Skin epidermis (tissue), 12 donors: ENCODE measurements around the gene COL9A3.
"Not testable (repeated sequence)": the region's sequence is repeated elsewhere in the genome, so short reads cannot be mapped to it uniquely, and the experiment has no call there.

Source experiments
- H3K27ac ChIP-seq, 21 experiments: fragments of 200-600 bp; sonication (generic) in 11 of 21; one replicate each; pipeline ENCODE4 v1.5.0; 2020; ENCODE audit warnings: mild to moderate bottlenecking in 3 of 21, inconsistent platforms in 2 of 21, moderate library complexity in 2 of 21
- H3K4me3 ChIP-seq, 7 experiments: fragments of 200-600 bp; sonication (generic) in 2 of 7; one replicate each; pipeline ENCODE4 v1.5.0; 2020; ENCODE audit warnings: inconsistent platforms in 2 of 7, mild to moderate bottlenecking in 2 of 7, moderate library complexity in 1 of 7

COL9A3 gene

DNA sequence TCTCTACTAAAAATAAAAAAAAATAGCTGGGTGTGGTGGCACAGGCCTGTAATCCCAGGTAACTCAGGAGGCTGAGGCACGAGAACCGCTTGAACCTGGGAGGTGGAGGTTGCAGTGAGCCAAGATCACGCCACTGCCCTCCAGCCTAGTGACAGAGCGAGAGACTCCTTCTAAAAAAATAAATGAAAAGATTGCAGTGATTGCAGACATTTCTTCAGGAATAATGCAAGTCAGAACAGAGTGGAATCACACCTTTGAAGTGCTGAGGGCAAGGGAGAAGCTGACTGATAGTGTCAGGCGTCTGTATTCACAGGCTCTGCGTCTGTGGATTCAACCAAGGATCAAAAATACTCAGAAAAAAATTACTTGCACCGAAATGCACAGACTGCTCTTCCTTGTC is 47.4 kb downstream of the COL9A3 start:
- H3K27ac ChIP-seq: no peak overlapping the region
- no peak overlapping the region for H3K4me3 ChIP-seq

DNA sequence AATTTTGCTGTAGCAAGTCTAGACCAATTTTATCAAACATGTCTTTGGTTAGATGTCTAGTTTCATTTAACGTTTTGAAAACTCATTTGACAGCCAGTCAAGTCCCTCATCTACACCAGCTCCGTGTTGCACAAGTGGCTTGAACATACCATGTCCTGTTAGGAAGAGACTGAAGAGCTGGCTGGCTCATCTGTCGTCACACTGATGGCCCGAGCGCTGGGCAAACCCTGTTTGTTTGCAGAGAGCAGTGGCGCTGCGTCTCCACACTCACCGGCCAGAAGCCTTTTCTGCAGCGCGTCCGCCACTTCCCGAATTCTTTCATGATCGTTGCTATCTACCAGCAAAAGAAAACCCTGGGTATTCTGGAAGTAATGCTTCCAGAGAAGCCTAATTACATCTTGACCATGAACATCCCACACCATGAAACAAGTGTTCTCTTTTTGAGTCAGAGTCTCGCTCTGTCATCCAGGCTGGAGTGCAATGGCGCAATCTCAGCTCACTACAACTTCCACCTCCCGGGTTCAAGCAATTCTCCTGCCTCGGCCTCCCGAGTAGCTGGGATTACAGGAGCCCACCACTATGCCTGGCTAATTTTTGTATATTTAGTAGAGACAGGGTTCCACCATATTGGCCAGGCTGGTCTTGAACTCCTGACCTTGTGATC is 55.5 kb downstream of the COL9A3 start:
- Histone ChIP-seq H3K4me3 (no peak overlapping the region), H3K27ac (no peak overlapping the region)

DNA sequence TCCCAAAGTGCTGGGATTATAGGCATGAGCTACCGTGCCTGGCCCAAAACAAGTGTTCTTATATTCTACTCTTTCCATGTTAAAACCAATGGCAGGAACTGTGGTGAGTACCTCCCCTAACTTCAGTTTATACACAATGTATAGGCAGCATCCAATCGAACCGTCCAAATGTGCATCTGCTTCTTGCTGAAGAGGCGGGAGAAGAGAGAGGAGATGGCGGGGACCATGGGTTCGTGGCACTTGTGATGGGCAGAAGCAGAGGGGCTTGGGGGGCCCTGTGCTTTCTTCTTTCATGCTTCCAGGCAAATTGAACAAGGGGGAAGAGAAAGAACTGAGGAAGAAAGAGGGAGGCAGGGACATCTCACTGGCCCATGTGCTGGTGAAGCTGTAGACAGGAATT is 56.0 kb downstream of the COL9A3 start:
- no peak overlapping the region for H3K4me3 ChIP-seq
- H3K27ac ChIP-seq: no peak overlapping the region

GRCh38 chr20:62873280-62873679 is 56.4 kb downstream of the COL9A3 start:
- no peak overlapping the region for H3K27ac ChIP-seq
- no peak overlapping the region for H3K4me3 ChIP-seq

DNA sequence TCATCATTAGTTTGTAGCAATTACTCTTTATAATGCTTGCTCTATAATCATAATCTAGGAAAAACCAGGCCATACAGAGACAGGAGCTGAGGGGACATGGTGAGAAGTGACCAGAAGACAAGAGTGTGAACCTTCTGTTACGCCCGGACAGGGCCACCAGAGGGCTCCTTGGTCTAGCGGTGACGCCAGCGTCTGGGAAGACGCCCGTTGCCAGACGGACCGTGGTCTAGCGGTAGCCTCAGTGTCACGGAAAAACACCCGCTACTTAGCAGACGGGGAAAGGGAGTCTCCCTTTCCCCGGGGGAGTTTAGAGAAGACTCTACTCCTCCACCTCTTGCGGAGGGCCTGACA is 56.8 kb downstream of the COL9A3 start:
- H3K27ac ChIP-seq, H3K4me3 ChIP-seq: not testable (repeated sequence)

- H3K4me3 ChIP-seq: no peak overlapping the region
- no peak overlapping the region for H3K27ac ChIP-seq
Measured at GRCh38 chr20:62874964-62875344, 58.1 kb downstream of the COL9A3 start.

DNA sequence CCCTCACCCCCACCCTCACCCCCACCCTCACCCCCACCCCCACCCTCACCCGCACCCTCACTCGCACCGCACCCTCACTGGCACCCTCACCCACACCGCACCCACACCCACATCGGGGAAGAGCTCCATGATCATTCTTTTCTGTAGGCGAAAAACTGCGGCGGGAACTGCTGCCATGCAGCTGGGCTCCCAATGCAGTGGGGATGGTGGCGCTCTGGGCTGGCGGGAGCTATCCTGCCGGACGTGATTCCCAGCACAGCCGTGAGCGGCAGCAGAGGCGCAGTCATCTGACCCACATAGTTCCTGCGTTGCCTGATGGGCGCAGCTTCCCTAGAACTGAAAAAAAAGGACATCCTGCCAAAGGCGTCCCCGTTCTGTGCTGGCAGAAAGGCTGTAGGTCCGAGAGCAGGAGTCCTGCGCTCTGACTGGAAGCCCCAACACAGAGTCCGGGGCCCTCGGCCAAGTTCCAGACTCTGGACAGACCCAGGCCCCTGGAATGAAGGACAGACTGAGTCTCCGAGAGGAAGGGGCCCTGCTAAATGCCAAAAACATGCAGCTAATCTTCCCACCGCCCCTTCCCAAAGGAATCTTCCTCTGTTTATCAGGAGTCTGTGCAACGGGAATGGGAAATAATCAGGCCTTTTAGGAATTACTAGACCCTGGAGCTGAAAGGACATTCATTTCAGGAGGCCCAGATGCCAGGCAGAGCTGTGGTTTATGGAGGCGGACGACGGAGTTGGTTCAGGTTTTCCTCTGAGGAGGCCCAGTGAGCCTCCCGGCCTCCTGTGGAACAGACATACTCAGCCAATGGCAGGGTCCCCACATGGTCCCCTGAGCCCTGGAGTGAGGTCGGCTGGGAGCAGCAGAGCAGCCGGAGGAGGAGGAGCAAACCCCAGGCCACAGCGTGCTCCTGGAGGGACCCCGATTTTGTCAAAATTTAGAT is 58.8 kb downstream of the COL9A3 start:
- H3K4me3 ChIP-seq: no peak overlapping the region
- H3K27ac ChIP-seq: peak overlapping the region in 17 of 21 experiments; percentile 1 to 74 (median 50)

GRCh38 chr20:62876501-62876901 is 59.7 kb downstream of the COL9A3 start:
- Histone ChIP-seq H3K27ac (peak overlapping the region in 10 of 21 experiments; percentile 7 to 66 (median 44)), H3K4me3 (no peak overlapping the region)

DNA sequence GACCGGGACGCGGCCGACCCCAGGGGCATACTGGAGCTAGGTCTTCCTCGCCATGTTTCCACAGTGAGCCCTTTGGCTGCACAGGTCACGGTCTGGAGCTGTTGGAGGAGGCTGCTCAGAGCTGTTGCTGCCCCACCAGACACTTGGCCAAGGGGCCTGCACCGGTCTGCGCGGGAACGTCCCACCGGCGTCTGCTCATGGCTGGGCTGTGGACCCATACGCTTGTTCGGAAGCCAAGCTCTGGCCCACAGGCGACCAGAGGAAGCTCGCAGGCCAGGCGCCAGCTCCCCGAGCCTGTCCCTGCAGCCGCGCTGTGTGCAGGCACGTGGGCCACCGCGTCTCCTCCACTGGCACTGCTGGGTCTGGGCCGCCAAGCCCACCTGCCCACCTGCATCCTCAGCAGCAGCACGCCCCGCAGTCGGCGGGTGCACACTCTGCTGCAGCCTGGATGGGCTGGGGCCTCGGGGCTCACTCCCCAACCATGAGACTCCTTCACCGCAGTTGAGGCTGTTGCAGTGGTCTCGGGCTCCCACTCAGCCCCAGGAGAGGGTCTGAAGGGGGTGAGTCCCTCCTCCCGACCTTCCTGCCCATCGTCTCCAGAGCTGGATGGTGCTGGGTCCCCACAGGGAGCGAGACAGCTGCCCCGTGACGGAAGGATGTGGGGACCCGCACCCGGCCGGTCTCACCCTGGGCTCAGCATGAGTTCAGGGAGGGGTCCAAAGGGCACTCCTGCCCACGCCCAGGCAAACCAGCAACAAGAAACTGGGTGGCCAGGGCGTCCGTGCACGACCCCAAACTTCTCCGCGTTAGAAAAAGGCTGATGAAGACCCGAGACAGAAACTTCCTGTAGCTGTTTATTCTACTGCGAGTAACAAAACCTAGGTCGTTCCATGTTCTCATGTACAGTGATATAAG is 60.3 kb downstream of the COL9A3 start:
- Histone ChIP-seq H3K4me3 (no peak overlapping the region), H3K27ac (peak overlapping the region in 10 of 21 experiments; percentile 7 to 66 (median 44))

DNA sequence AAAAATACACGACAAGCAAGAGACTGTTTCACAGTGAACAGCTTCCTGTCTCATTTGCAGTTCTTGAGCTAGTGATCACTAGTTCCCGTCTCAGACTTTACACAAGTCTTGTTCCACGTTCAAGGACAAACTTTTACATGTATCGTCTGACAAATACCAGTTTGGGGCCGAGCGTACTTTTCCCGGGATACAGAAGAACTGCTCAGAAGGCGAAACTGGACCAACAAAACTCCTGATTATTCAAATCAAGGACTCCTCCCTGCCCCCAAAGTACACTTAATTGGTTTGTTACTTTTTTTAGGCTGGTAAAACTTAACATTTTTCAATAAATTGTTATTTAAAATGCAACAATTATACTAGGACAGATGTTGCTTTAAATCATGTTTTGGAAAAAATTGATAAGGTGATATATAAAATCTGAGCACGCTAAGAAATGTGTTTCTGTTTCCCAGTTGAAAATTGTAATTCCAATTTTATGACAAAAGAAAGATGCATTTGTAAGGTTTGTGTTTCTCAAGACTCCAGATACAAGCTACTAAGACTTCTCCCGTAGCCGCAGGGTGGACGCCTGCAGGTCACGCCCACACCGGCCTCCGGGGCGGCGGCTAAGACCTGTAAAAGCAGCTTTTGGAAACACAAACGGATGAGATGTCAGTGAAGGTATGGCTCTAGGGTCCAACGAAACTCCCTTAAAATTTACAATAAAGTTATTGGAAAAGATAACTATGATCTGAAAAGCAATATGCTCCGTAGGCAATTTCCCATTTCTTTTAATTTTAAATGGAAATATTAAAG is 61.6 kb downstream of the COL9A3 start:
- no peak overlapping the region for H3K27ac ChIP-seq
- no peak overlapping the region for H3K4me3 ChIP-seq

- H3K4me3 ChIP-seq: no peak overlapping the region
- H3K27ac ChIP-seq: no peak overlapping the region
Measured at GRCh38 chr20:62879275-62880146, 62.7 kb downstream of the COL9A3 start.

- Histone ChIP-seq H3K27ac (no peak overlapping the region), H3K4me3 (no peak overlapping the region)
Measured at GRCh38 chr20:62880147-62880934, 63.5 kb downstream of the COL9A3 start.

DNA sequence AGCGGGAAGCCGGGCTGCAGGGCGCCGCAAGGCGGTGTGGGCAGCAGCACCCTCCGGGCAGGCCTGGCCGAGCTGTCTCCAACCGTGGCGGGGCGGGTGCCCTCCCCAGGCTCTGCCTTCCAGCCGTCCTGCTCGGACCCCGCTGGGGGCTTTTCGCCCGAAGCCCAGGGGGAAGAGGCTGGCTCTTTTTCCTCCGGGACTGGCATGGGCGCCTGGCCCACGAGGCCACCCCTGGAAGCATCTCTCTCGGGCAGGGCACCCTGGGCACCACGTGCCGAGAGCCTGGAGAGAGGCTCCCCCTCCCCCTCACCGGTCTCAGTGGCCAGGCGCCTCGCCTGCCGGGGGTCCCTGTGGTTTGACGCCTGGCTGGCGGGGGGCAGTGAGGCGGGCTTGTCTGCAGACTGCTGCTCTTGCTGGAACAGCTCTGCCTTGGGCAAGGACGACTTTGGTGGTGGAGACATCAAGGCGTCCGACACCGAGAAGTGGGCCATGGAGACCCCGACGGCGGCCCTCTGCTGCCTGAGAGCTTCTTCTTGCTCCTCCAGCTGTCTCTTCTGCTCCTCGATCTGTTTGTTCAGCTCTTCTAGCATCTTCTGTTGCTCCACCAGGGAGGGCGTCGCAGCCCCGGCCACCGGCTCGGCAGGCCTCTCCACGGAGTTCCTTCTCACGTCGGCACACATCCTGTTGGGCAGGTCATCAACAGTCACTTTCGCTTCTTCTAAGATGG is 64.2 kb downstream of the COL9A3 start:
- Histone ChIP-seq H3K27ac (no peak overlapping the region), H3K4me3 (no peak overlapping the region)

- Histone ChIP-seq H3K27ac (no peak overlapping the region), H3K4me3 (no peak overlapping the region)
Measured at GRCh38 chr20:62881662-62882395, 65.0 kb downstream of the COL9A3 start.

GRCh38 chr20:62882426-62882825 is 65.6 kb downstream of the COL9A3 start:
- no peak overlapping the region for H3K27ac ChIP-seq
- H3K4me3 ChIP-seq: no peak overlapping the region

DNA sequence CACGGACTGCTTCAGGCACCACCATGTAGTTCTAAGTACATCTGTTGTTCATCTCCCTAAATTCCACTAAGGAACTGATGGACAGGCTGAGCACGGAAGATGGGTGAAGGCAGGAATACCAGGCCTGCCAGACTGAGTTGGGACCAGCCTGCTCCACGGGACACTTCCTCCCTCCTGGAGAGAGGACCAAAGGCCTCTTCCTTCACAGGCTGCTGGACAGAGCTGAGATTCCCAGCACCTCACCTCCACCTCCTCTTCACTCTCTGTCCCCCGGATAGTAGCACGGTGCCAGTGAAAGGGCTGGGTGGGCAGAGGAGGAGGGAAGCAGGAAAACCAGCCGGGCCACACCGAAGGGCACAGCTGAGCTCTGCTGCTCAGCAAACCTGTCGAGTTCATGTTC is 67.7 kb downstream of the COL9A3 start:
- H3K4me3 ChIP-seq: no peak overlapping the region
- no peak overlapping the region for H3K27ac ChIP-seq
